Measurements from ENCODE around the gene MRPL21.

Gene MRPL21

GRCh38 chr11:68903288-68904247 is at the start of gene MRPL21, which contains the start of gene IGHMBP2:
Gene MRPL21, minus strand, starts transcription at chr11:68903832. Its CDS starts 22 bp downstream, at chr11:68903810.
Gene IGHMBP2, plus strand, starts transcription at chr11:68903891. Its CDS starts 62 bp downstream, at chr11:68903953.
- peak; percentile 85 for DNase-seq

GRCh38 chr11:68950762-68951161 is 47.1 kb upstream of the MRPL21 start:
- no peak for DNase-seq

- no peak for DNase-seq
These were observed 46.6 kb upstream of the MRPL21 start for GRCh38 chr11:68950270-68950669.

GRCh38 chr11:68948935-68949334 is 45.3 kb upstream of the MRPL21 start:
- DNase-seq: no peak

GRCh38 chr11:68948496-68948895 is 44.9 kb upstream of the MRPL21 start:
- DNase-seq: no peak

- DNase-seq: no peak
These were observed 43.5 kb upstream of the MRPL21 start for GRCh38 chr11:68947151-68947550.

- no peak for DNase-seq
These were observed 42.9 kb upstream of the MRPL21 start for GRCh38 chr11:68946416-68947090.

- no peak for DNase-seq
These were observed 39.2 kb upstream of the MRPL21 start for GRCh38 chr11:68942751-68943271.

- no peak for DNase-seq
These were observed 38.5 kb upstream of the MRPL21 start for GRCh38 chr11:68942095-68942620.

GRCh38 chr11:68941324-68942094 is 37.9 kb upstream of the MRPL21 start:
- no peak for DNase-seq

GRCh38 chr11:68940651-68941323 is 37.2 kb upstream of the MRPL21 start:
- no peak for DNase-seq

GRCh38 chr11:68939583-68940555 is 36.2 kb upstream of the MRPL21 start:
- no peak for DNase-seq

- no peak for DNase-seq
These were observed 35.4 kb upstream of the MRPL21 start for GRCh38 chr11:68938816-68939582.

- DNase-seq: no peak
These were observed 34.5 kb upstream of the MRPL21 start for GRCh38 chr11:68938088-68938487.

GRCh38 chr11:68936676-68937620 is 33.3 kb upstream of the MRPL21 start:
- DNase-seq: no peak

- DNase-seq: no peak
These were observed 32.7 kb upstream of the MRPL21 start for GRCh38 chr11:68936358-68936636.

GRCh38 chr11:68935516-68936357 is 32.1 kb upstream of the MRPL21 start:
- no peak for DNase-seq

- DNase-seq: no peak
These were observed 31.4 kb upstream of the MRPL21 start for GRCh38 chr11:68935066-68935465.

Measured in stimulated activated CD4-positive, alpha-beta T cell treated with anti-CD3 and anti-CD28 coated beads, Interleukin-4, amount 100 ng/mL, for 24 hours (primary cell).